Islet precursor cell (in vitro differentiated cells): ENCODE measurements around the gene SRRM2.

Source experiments
- DNase-seq: peaks from one replicate; pipeline ENCODE4 v3.0.0-alpha.2; 2018

Gene SRRM2

GRCh38 chr16:2741168-2741567, 11.3 kb upstream of the SRRM2 start:
- DNase-seq: no peak

- DNase-seq: no peak
Observed at GRCh38 chr16:2742323-2743006, 10.0 kb upstream of the SRRM2 start.

- DNase-seq: no peak
Observed at GRCh38 chr16:2743007-2743810, 9.2 kb upstream of the SRRM2 start.

GRCh38 chr16:2744711-2745110, 7.7 kb upstream of the SRRM2 start:
- peak; percentile 43 for DNase-seq

GRCh38 chr16:2745116-2745890, 7.1 kb upstream of the SRRM2 start:
- no peak for DNase-seq

- peak; percentile 48 for DNase-seq
Observed at GRCh38 chr16:2745961-2746360, 6.5 kb upstream of the SRRM2 start.

- peak; percentile 43 for DNase-seq
Observed at GRCh38 chr16:2748757-2749455, 3.5 kb upstream of the SRRM2 start.

GRCh38 chr16:2749476-2749875, 3.0 kb upstream of the SRRM2 start:
- DNase-seq: no peak

- no peak for DNase-seq
Observed at GRCh38 chr16:2749936-2750335, 2.5 kb upstream of the SRRM2 start.

- DNase-seq: no peak
Observed at GRCh38 chr16:2751577-2752034, 832 bp upstream of the SRRM2 start.

GRCh38 chr16:2752850-2753732, 653 bp downstream of the SRRM2 start:
- no peak for DNase-seq

GRCh38 chr16:2753733-2754020, 1.2 kb downstream of the SRRM2 start:
- DNase-seq: no peak

GRCh38 chr16:2755158-2755557, 2.7 kb downstream of the SRRM2 start:
- DNase-seq: no peak

- DNase-seq: no peak
Observed at GRCh38 chr16:2756288-2757015, 4.0 kb downstream of the SRRM2 start.

GRCh38 chr16:2757344-2757743, 4.9 kb downstream of the SRRM2 start:
- DNase-seq: no peak

GRCh38 chr16:2761472-2761871, 9.0 kb downstream of the SRRM2 start:
- no peak for DNase-seq

- DNase-seq: no peak
Observed at GRCh38 chr16:2761886-2762583, 9.6 kb downstream of the SRRM2 start.

GRCh38 chr16:2762711-2763110, 10.3 kb downstream of the SRRM2 start:
- no peak for DNase-seq

- DNase-seq: no peak
Observed at GRCh38 chr16:2763173-2763572, 10.7 kb downstream of the SRRM2 start.

GRCh38 chr16:2764718-2765117, 12.3 kb downstream of the SRRM2 start:
- DNase-seq: no peak
